OCI-LY7 (cell line): ENCODE data around the gene ROBO1.
"Not testable (repeated sequence)": the region's sequence is repeated elsewhere in the genome, so short reads cannot be mapped to it uniquely, and the experiment has no call there.

Experiments used
- EZH2phosphoT487 ChIP-seq: fragments of 200-600 bp; sonication (generic); IDR thresholded peaks from 2 replicates; pipeline ENCODE4 v1.6.1; 2018; ENCODE audit warnings: low read depth, borderline replicate concordance, mild to moderate bottlenecking, mixed run types, antibody characterized with exemption, low read length, moderate library complexity, mixed read lengths
- TF ChIP-seq, protein P1 (sequence below): fragments of 200-600 bp; sonication (generic); conservative IDR thresholded peaks from 2 replicates; pipeline ENCODE4 v1.5.1; 2014; ENCODE audit warnings: mild to moderate bottlenecking, antibody characterized with exemption, low read length, moderate library complexity, mixed read lengths

- TF ChIP-seq, protein P1, sequence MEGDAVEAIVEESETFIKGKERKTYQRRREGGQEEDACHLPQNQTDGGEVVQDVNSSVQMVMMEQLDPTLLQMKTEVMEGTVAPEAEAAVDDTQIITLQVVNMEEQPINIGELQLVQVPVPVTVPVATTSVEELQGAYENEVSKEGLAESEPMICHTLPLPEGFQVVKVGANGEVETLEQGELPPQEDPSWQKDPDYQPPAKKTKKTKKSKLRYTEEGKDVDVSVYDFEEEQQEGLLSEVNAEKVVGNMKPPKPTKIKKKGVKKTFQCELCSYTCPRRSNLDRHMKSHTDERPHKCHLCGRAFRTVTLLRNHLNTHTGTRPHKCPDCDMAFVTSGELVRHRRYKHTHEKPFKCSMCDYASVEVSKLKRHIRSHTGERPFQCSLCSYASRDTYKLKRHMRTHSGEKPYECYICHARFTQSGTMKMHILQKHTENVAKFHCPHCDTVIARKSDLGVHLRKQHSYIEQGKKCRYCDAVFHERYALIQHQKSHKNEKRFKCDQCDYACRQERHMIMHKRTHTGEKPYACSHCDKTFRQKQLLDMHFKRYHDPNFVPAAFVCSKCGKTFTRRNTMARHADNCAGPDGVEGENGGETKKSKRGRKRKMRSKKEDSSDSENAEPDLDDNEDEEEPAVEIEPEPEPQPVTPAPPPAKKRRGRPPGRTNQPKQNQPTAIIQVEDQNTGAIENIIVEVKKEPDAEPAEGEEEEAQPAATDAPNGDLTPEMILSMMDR: not testable (repeated sequence)
- TF ChIP-seq EZH2phosphoT487: not testable (repeated sequence)
These were observed 1092.5 kb downstream of the ROBO1 start for GRCh38 chr3:78675119-78675805.
